Cardiac muscle cell (in vitro differentiated cells and primary cell): Measurements from ENCODE around the gene ABCB7. TPM values are rescaled to one million over a fixed set of nuclear protein-coding genes. Genes with fewer than 3 reads are reported as not detected.
"Not testable (repeated sequence)": the region's sequence is repeated elsewhere in the genome, so short reads cannot be mapped to it uniquely, and the experiment has no call there.

Experiments
- DNase-seq, 2 donors: peaks; one replicate each; pipeline versions ENCODE4 v3.0.0 to v3.0.0-alpha.2; 2010 to 2017; ENCODE audit warnings: low read depth in 1 of 2, low spot score in 1 of 2
- H3K27ac ChIP-seq: fragments of 200-600 bp; sonication (generic); 2 replicates; pipeline ENCODE4 v1.5.1; 2016
- H3K27me3 ChIP-seq: fragments of 200-600 bp; sonication (generic); 2 replicates; pipeline ENCODE4 v1.6.0; 2016; ENCODE audit warnings: control low read depth
- H3K36me3 ChIP-seq: fragments of 200-600 bp; sonication (generic); 2 replicates; pipeline ENCODE4 v1.5.1; 2016; ENCODE audit warnings: control low read depth
- H3K4me1 ChIP-seq: fragments of 200-600 bp; sonication (generic); 2 replicates; pipeline ENCODE4 v1.8.1; 2017; ENCODE audit warnings: low read depth, mild to moderate bottlenecking, mixed run types
- H3K4me3 ChIP-seq: fragments of 200-600 bp; sonication (generic); 2 replicates; pipeline ENCODE4 v1.5.1; 2016; ENCODE audit warnings: mild to moderate bottlenecking
- H3K9me3 ChIP-seq: fragments of 200-600 bp; sonication (generic); 2 replicates; pipeline ENCODE4 v1.5.1; 2017; ENCODE audit warnings: low read depth, mild to moderate bottlenecking, control low read depth
- polyA plus RNA-seq: library from polyadenylated mRNA; unstranded; fragments of >200 nt; fragmentation: Nextera tagmentation; extraction: Ambion mirVana; gene quantifications from 2 replicates; pipeline ENCODE4 v1.2.1, GENCODE V29; 2016
- total RNA-seq: library from RNA; depleted of rRNA; stranded (reverse); fragments of >200 nt; gene quantifications from 2 replicates; pipeline ENCODE4 v1.2.3, GENCODE V29; 2016
- TF ChIP-seq, protein P1 (sequence below): IDR thresholded peaks from 2 replicates; pipeline ENCODE4 v1.5.1; 2012; ENCODE audit warnings: low read depth, mild to moderate bottlenecking, low read length

ABCB7 gene
- 56.6 and 61.3 TPM in 2 replicates for total RNA-seq
- 12.0 and 19.5 TPM in 2 replicates for polyA plus RNA-seq

- Histone ChIP-seq H3K36me3 (no peaks in the 10 kb centered on the region), H3K4me1 (peaks cover 6% of the 10 kb centered on the region), H3K27ac (peak within 1 kb of the TSS; percentile 96), H3K9me3 (no peaks in the 10 kb centered on the region), H3K4me3 (peak within 1 kb of the TSS; percentile 44), H3K27me3 (no peaks in the 10 kb centered on the region)
- DNase-seq: peak; percentile 74 to 82
- TF ChIP-seq, protein P1, sequence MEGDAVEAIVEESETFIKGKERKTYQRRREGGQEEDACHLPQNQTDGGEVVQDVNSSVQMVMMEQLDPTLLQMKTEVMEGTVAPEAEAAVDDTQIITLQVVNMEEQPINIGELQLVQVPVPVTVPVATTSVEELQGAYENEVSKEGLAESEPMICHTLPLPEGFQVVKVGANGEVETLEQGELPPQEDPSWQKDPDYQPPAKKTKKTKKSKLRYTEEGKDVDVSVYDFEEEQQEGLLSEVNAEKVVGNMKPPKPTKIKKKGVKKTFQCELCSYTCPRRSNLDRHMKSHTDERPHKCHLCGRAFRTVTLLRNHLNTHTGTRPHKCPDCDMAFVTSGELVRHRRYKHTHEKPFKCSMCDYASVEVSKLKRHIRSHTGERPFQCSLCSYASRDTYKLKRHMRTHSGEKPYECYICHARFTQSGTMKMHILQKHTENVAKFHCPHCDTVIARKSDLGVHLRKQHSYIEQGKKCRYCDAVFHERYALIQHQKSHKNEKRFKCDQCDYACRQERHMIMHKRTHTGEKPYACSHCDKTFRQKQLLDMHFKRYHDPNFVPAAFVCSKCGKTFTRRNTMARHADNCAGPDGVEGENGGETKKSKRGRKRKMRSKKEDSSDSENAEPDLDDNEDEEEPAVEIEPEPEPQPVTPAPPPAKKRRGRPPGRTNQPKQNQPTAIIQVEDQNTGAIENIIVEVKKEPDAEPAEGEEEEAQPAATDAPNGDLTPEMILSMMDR: peak; percentile 25
These were observed at the start of gene ABCB7 for GRCh38 chrX:75155827-75156525. Gene ABCB7, minus strand, starts transcription at chrX:75156283. Its CDS starts 11 bp downstream, at chrX:75156272.

- DNase-seq, H3K4me3 ChIP-seq, H3K36me3 ChIP-seq, H3K9me3 ChIP-seq, H3K4me1 ChIP-seq, H3K27ac ChIP-seq, H3K27me3 ChIP-seq: not testable (repeated sequence)
These were observed 32.5 kb upstream of the ABCB7 start for GRCh38 chrX:75188415-75189206.

DNA sequence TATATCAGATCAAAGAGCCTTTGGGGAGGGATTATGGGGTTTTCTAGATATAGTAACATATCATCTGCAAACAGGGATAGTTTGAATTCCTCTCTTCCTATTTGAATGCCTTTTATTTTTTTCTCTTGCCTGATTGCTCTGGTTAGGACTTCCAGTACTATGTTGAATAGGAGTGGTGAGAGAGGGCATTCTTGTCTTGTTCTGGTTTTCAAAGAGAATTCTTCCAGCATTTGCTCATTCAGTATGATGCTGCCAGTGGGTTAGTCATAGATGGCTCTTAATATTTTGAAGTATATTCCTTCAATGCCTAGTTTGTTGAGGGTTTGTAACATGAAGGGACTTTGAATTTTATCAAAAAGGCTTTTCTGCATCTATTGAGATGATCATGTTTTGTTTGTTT, 25.6 kb upstream of the ABCB7 start:
- Histone ChIP-seq H3K27me3 (no peaks in the 10 kb centered on the region), H3K27ac (no peak overlapping the region), H3K9me3 (no peaks in the 10 kb centered on the region), H3K36me3 (no peaks in the 10 kb centered on the region), H3K4me3 (no peak overlapping the region), H3K4me1 (no peaks in the 10 kb centered on the region)
- DNase-seq: no peak
- TF ChIP-seq, protein P1: no peak

GRCh38 chrX:75179536-75180293, 23.6 kb upstream of the ABCB7 start:
- H3K36me3 ChIP-seq, H3K4me1 ChIP-seq, H3K27ac ChIP-seq, H3K9me3 ChIP-seq, DNase-seq, H3K4me3 ChIP-seq, H3K27me3 ChIP-seq: not testable (repeated sequence)

DNA sequence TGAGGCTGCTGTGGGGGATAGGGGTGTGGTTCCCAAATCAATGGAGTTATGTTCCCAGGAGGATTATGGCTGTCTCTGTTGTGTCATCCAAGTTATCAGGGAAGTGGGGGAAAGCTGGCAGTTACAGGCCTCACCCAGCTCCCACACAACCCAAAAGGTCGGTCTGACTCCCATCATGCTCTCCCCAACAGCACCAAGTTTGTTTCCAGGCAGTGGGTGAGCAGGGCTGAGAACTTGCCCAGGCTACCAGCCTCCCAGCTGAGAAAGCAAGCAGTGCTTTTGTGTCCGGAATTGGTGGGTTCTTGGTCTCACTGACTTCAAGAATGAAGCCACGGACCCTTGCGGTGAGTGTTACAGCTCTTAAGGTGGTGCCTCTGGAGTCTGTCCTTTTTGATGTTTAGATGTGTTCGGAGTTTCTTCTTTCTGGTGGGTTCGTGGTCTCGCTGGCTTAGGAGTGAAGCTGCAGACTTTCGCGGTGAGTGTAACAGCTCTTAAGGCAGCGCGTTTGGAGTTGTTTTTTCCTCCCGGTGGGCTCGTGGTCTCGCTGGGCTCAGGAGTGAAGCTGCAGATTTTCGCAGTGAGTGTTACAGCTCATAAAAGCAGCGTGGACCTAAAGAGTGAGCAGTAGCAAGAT, 16.3 kb upstream of the ABCB7 start:
- H3K36me3 ChIP-seq: not testable (repeated sequence)

DNA sequence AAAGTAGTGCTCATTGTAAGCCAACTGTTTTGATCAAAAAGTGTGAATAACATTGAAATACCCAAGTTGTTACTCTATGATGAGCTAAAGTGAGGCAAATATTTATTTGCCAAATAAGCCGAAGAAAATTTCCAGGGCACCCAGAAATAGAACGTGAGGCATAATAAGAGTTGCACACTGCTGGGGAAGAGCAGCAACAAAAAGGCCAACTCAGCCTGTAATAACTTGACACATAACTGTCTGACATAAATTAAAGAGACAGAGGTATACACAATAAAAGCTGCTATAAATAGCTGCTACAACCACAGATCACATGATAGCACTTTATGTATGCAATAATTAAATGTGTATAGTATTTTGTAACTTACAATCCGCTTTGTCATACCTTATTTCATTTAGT, 2.0 kb upstream of the ABCB7 start:
- no peaks in the 10 kb centered on the region for H3K4me1 ChIP-seq
- TF ChIP-seq, protein P1: no peak
- no peak for DNase-seq
- no peaks in the 10 kb centered on the region for H3K9me3 ChIP-seq
- H3K27me3 ChIP-seq: no peaks in the 10 kb centered on the region
- no peak overlapping the region for H3K27ac ChIP-seq
- H3K4me3 ChIP-seq: no peak overlapping the region
- no peaks in the 10 kb centered on the region for H3K36me3 ChIP-seq

More for the DNA sequence above, 16.3 kb upstream of the ABCB7 start:
- not testable (repeated sequence) for H3K27ac ChIP-seq, H3K4me3 ChIP-seq, H3K9me3 ChIP-seq, H3K4me1 ChIP-seq, H3K27me3 ChIP-seq, DNase-seq
